GM21381 (cell line): ENCODE measurements around the gene CHCT1.
A peak's percentile ranks its signal among the peaks of the same experiment; 100 is the strongest.
"Not testable (repeated sequence)": the region's sequence is repeated elsewhere in the genome, so short reads cannot be mapped to it uniquely, and the experiment has no call there.

Source experiments
- ATAC-seq: cut with Tn5 transposase; IDR thresholded peaks from one replicate; pipeline ENCODE4 v1.9.1; 2021; ENCODE audit warnings: mild to moderate bottlenecking, moderate library complexity; ENCODE audit not compliant: unreplicated experiment

The CHCT1 gene

GRCh38 chr17:60422162-60422665, at the start of gene CHCT1:
TSS of gene CHCT1 (plus strand) at chr17:60422489. CDS start at chr17:60422593, 104 bp downstream.
- ATAC-seq, result no peak

GRCh38 chr17:60372790-60373483, 49.4 kb upstream of the CHCT1 start:
- ATAC-seq, result no peak

- ATAC-seq, result not testable (repeated sequence)
These were observed 44.1 kb upstream of the CHCT1 start for GRCh38 chr17:60378187-60378586.

GRCh38 chr17:60379461-60379860, 42.8 kb upstream of the CHCT1 start:
- ATAC-seq, result not testable (repeated sequence)

- ATAC-seq, result no peak
These were observed 40.3 kb upstream of the CHCT1 start for GRCh38 chr17:60381958-60382357.

- ATAC-seq, result no peak
These were observed 38.9 kb upstream of the CHCT1 start for GRCh38 chr17:60383379-60383778.

- ATAC-seq, result not testable (repeated sequence)
These were observed 37.4 kb upstream of the CHCT1 start for GRCh38 chr17:60384921-60385320.

- no peak for ATAC-seq
These were observed 35.9 kb upstream of the CHCT1 start for GRCh38 chr17:60386147-60387058.

GRCh38 chr17:60387666-60388065, 34.6 kb upstream of the CHCT1 start:
- no peak for ATAC-seq

- ATAC-seq, result no peak
These were observed 33.5 kb upstream of the CHCT1 start for GRCh38 chr17:60388742-60389141.

GRCh38 chr17:60390186-60390585, 32.1 kb upstream of the CHCT1 start:
- no peak for ATAC-seq

- no peak for ATAC-seq
These were observed 31.3 kb upstream of the CHCT1 start for GRCh38 chr17:60390925-60391470.

- ATAC-seq, result peak; percentile 27
These were observed 30.7 kb upstream of the CHCT1 start for GRCh38 chr17:60391471-60392041.

GRCh38 chr17:60392042-60392844, 30.0 kb upstream of the CHCT1 start, which contains the start of gene USP32:
TSS of gene USP32 (minus strand) at chr17:60392133. CDS start at chr17:60391939, 194 bp downstream.
- peak; percentile 81 for ATAC-seq

- no peak for ATAC-seq
These were observed 29.2 kb upstream of the CHCT1 start for GRCh38 chr17:60392845-60393702.

GRCh38 chr17:60393840-60394723, 28.2 kb upstream of the CHCT1 start:
- ATAC-seq, result no peak

GRCh38 chr17:60395508-60396065, 26.7 kb upstream of the CHCT1 start:
- no peak for ATAC-seq

GRCh38 chr17:60396412-60396811, 25.9 kb upstream of the CHCT1 start:
- ATAC-seq, result no peak
